GM19452 (cell line): ENCODE results near the gene MAGT1.
"Not testable (repeated sequence)": the region's sequence is repeated elsewhere in the genome, so short reads cannot be mapped to it uniquely, and the experiment has no call there.

Experiments used
- ATAC-seq: cut with Tn5 transposase; IDR thresholded peaks from one replicate; pipeline ENCODE4 v1.9.1; 2021; ENCODE audit not compliant: unreplicated experiment

The MAGT1 gene

GRCh38 chrX:77875372-77875771 is 19.9 kb downstream of the MAGT1 start:
- no peak for ATAC-seq

GRCh38 chrX:77831544-77831943 is 63.7 kb downstream of the MAGT1 start:
- ATAC-seq = not testable (repeated sequence)

- ATAC-seq = not testable (repeated sequence)
Measured at GRCh38 chrX:77821989-77822388, 73.2 kb downstream of the MAGT1 start.

GRCh38 chrX:77820091-77820727 is 75.0 kb downstream of the MAGT1 start:
- no peak for ATAC-seq

GRCh38 chrX:77814210-77814609 is 81.0 kb downstream of the MAGT1 start:
- no peak for ATAC-seq

GRCh38 chrX:77802201-77802600 is 93.0 kb downstream of the MAGT1 start:
- no peak for ATAC-seq

- ATAC-seq = no peak
Measured at GRCh38 chrX:77795124-77795523, 100.1 kb downstream of the MAGT1 start.

- no peak for ATAC-seq
Measured at GRCh38 chrX:77793946-77794345, 101.3 kb downstream of the MAGT1 start.

GRCh38 chrX:77788050-77788449 is 107.2 kb downstream of the MAGT1 start:
- no peak for ATAC-seq

- peak; percentile 21 for ATAC-seq
Measured at GRCh38 chrX:77786365-77786680, 108.9 kb downstream of the MAGT1 start.

GRCh38 chrX:77785486-77786364 is 109.5 kb downstream of the MAGT1 start, which contains the start of gene ATRX:
Gene ATRX (minus strand): TSS chrX:77786216. CDS start chrX:77786001, 215 bp downstream.
- ATAC-seq = peak; percentile 96

GRCh38 chrX:77779695-77780094 is 115.5 kb downstream of the MAGT1 start:
- ATAC-seq = no peak

GRCh38 chrX:77776659-77777058 is 118.6 kb downstream of the MAGT1 start:
- no peak for ATAC-seq
